COLO668 (cell line): ENCODE results near the gene ONECUT1.

Source experiments
- DNase-seq: peaks from one replicate; lab custom pipeline; 2025; ENCODE audit not compliant: unreplicated experiment; lab: John Stamatoyannopoulos, UW

ONECUT1 gene

DNA sequence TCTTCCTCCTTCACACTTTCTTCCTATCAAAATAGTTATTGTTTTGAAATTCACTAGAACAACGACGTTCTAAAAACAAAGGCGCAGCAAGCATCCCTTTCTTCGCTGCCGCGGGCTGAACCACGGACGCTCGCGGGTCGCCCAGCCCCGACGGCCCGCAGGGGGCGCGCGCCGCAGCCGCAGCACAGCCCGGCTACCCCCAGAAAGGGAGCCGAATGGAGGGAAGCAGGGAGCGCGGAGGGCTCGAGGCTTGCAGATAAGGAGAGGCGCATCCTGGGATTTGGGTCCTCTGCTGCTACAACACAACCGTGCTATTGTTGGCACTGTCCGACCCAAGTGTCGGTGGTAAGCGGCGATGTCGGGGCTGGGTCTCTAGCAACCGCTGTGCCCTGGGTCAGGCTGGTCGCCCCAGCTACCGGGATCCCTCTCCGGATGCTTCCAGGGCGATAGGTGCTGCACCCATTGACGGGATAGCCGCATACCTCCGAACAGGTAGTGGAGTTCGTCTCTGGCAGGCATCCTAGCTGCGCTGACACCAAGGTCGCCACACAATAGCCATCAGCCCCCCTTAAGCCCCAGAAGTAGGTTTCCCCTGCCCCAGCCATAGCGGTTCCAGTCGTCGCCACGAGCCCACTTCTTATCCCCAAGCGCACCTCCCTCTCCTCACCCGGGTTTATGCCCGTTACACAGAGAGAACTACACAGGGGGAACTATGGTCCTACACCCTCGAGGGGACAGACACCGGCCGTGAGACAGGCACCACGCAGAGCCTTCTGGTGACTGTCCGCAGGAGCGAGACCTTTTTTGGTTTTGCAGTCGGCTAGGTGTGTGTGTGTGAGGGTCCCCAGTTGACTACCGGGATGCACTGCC lies 6.0 kb downstream of the ONECUT1 start:
- peak; percentile 72 for DNase-seq

DNA sequence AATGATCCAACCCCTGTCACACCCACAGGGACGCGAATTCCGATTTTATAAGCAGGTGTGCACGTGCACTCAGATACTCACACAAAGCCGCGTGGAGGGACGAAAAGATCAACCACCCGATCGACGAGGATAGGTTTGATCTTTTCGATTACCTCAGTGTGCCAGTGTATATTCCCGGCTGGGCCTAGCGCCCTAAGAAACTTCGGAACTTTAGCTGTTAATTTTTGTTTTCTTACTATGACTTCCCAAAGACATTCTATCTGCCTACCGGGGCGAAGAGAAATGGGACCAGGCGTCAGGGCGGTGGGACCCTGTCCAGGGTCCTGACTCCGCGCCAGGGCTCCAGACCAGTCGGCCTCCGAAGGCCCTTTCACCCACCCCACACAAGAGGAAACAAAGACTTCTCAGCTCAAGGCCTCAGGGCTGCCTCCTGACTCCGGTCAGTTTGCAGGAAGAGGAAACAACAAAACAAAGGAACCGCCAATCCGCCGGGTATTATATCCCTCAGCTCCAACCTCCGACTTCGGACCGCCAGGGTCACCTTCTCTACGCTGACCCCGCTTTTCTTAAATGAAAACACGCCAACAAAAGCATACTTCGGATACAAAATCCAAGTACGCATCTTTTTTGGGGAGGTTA lies 6.8 kb downstream of the ONECUT1 start:
- DNase-seq = no peak

DNA sequence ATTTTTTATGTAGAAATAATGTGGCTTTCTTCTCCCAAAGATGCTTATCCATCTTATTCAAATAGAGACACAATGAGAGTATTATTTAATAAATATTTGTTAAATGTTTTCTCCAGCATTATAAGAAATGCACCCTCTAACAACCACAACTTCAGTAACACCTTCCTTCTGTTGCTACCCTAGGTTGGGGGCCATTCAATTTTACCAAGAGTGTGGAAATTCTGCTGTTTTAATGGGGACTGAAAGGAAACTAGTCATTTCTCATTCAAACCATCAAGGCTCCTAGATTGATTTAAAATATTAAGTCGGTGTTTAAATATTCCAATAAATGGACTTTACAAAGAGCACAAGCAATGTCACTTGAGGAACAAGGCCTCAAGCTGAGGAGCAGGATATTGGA lies 7.6 kb downstream of the ONECUT1 start:
- no peak for DNase-seq

DNA sequence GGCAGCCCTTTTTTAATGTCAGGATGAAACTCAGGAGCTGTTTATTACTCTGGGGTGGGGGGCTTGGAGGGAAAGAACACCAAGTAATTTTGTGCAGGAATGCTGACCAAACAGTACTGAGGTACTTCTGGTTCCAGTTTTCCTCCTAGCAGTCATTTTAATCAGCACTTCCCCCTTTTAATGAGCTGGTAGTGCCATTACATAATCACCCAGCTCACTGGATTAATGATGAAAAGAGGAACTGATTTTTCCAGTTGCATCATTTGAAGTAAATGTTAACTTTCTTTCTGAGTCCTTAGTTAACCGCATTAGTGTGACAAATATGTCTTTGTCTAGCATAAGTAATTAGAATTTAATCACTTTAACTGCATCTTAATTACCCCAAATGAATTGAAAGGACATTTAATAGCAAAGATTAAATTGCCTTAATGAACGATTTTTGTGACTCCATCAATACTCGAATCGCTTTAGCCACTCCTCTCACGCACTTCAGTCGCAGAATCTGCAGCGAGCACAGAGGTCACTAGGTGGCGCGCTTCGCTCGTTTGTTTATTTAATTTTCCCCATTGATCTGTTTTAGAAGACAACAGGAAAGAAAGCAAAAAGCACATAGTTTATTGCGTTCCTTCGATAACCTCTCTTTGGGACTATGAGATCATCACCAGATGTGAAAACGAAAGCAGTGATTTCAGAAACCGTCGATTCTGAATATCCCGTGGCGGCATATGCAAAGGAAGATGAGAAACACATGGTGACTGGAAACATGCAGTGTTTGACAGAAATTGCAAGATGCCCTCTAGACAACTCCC lies 9.8 kb downstream of the ONECUT1 start:
- DNase-seq = peak; percentile 69

DNA sequence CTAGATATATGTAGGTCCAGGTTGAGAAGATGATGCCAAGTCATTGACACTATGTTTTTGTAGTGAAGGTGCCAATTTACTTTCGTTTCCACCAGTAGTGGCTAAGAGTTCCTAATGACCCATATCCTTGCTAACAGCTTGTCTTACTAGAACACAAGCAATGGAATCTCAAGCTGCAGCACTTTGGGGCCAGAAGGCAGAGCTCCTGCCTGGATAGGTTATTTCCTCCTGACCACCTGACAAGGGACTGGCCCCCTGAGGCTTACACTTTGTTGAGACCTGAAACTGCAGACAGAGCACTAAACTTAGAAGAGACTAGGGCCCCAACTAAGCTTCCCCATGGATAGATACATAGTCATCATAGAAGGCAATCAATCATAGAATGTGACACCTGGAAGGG lies 11.7 kb downstream of the ONECUT1 start:
- DNase-seq = no peak

DNA sequence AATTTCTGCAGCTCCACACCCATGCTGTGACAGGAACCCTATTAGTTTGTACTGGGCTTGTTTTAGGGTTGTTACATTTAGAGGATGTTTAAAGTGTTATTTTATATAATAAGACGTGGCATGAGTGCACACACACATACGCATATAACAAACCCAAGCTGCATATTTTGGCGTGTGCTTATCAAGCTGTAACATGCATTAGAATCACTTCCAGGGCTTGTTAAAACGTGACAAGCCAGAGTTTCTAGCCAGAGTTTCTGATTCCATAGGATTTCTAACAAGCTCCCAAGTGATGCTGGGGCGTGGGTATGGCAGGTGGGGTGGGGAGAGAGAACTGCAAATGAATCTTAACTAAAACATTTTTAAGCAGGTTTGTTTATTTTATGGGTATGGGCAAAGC lies 17.4 kb downstream of the ONECUT1 start:
- no peak for DNase-seq

DNA sequence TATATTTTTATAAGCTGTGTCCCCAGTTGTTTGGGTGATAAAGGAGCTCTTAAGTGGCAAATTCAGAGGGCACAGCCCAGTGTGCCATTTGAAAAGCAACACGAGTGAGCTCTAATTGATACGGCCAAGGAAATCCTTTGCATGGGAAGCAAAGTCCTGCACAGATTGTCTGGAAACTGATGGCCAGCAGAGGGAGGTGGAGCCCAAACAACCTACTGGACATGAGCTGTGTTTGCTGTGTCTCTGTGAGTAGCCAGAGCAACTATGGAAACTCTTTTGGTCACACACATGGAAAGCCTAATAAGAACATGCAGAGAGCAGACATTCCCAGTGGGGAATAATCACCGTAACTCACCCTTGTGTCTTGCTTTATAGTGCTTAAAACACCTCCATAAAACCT lies 24.4 kb downstream of the ONECUT1 start:
- DNase-seq = no peak

DNA sequence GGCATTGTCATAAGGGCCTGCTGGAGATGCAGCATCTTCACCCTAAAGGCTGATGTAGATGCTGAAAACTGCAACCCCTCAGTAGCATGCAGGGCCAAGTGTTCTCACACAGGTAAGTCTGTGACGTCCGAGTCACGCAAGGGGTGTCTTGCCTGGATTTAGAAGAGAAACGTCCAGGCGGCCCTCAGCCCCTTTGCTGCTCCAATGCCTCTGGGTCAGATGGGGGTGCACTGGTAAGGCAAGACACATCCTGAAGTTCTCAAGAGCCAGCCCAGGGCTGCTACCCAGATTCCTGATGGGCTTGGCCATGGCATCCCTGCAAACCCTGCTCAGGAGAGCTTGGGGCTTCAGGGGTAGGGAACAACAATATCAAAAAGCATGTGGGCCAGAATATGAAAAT lies 25.4 kb downstream of the ONECUT1 start:
- DNase-seq = no peak

DNA sequence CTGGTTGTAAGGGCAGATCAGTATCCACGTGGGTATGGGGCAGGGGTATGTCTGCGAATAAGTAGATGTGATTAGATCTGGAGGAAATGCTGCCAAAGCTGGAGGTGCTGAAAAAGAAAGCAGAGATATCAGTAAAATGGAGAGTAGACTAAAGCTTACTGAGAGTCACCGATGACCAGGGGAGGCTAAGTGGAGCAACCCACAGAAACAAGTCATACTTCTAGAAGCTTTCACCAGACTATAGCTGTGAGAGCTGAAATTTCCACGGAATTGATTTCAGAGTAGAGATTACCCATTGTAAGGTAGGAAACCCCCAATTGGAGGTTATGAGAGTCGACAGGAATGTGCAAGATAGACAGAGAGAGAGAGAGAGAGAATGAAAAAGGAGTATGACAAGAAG lies 27.5 kb downstream of the ONECUT1 start:
- DNase-seq = no peak

DNA sequence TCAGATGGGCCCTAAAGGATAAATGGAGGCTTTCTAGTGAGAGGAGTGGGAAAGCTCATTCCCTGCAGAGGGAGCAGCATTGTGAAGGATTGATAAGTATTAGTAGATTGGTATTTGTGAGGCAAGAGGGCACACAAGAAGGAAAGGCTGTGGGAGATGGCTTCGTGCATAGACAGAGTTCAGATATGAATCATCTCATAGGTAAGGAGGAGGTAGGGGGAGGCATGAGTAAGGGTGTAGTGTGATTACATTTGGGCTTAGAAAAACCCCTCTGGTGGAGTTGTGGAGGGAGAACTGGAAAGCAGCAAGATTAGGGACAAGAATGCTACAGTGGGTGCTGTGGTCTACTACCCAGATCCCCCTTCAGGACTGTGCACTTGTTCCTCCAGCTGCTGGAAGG lies 29.6 kb downstream of the ONECUT1 start:
- DNase-seq = no peak

DNA sequence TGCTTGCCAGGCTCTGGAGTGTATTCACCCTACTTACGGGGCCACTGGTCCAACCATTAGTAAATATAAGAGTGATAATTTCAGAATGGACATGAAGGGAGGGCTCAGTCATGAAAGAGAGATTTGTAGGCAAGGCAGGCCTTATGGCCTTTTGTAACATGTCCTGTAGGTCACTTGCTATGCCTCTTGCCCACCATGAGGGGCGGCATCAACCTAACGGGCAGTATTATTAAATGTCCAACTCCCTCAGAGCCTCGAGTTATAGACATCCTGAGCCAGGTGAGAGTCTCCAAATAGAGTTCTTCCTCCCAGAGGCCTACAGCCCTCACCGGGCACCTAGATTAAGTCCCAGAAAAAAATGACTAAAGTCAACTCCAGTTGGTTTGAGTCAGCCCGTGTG lies 30.2 kb downstream of the ONECUT1 start:
- no peak for DNase-seq

DNA sequence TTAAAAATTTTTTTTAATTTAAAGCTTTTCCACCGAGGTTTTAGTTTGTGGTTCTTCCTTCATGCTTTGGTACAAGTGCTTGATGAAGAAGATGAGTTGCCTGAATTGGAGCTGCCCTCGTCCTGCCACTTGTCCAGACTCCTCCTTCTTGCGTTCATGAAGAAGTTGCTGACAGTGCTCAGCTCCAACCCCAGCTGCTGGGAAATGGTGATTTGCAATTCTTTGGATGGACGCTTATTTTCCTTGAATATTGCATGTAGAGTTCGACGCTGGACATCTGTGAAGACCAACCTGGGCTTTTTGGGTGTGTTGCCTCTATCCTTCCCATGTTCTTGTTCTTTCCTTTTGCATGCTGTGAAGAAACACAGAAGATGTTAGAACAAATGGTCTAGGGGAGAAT lies 32.6 kb downstream of the ONECUT1 start:
- no peak for DNase-seq

DNA sequence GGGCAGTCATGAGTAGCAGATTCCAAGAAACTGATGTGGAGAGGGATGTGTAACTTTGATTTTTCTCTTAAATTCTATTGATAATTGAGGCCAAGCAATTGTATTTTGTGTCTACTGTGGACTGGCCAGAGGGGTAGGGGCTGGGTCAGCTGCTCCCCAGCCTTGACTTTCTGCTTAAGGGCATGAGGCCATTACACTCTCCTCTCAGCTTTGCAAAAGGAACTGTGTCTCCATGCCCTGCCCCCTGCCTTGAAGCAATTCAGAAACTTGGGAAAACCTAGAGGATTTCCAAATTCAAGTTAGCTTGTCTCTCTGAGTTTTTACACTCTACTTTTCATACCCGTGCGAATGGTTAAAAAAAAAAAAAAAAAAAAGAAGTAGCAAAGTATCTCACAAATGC lies 38.6 kb downstream of the ONECUT1 start:
- DNase-seq = no peak

DNA sequence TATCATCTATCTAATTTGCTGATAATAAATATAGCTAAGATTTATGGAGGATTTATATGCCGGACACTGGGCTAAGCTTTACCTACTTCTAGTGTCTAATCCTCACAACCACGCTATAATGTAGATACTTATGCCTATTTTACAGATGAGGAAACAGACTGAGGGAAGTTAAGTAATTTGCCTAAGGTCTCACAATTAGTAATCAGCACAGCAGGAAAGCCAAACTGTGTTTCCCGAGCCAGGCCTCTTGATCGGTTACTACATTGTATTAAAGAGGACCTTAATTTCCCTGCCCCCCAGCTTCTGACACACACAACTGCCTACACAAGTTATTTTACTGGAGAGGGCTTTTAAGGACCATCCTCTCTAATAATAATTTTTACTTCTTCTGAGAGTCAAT lies 40.9 kb downstream of the ONECUT1 start:
- DNase-seq = no peak

DNA sequence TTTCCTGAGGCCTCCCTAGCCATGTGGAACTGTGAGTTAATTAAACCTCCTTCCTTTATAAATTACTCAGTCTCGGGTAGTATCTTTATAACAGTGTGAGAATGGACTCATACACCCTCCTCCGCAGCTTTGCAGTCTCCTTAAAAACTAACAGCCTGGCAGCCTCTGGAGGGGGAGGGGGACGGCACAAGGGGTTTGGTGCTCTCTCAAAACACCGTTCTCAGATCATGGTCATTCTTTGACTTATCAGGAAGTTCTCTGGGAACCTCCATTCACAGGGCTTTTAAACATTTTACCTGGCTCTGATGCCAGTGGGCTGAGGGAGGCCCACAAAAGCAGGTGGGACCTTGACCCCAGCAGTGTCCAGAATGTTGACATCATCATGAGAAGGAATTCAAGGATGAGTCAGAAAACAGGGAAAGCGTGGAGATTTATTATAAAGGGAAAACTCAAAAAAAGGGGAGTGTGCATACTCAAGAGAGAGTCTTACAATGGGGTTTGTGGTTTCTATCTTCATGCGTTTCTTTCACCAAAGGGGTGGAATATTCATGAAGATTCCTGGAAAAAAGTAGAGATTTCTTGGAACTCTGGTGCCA lies 43.9 kb downstream of the ONECUT1 start:
- no peak for DNase-seq

DNA sequence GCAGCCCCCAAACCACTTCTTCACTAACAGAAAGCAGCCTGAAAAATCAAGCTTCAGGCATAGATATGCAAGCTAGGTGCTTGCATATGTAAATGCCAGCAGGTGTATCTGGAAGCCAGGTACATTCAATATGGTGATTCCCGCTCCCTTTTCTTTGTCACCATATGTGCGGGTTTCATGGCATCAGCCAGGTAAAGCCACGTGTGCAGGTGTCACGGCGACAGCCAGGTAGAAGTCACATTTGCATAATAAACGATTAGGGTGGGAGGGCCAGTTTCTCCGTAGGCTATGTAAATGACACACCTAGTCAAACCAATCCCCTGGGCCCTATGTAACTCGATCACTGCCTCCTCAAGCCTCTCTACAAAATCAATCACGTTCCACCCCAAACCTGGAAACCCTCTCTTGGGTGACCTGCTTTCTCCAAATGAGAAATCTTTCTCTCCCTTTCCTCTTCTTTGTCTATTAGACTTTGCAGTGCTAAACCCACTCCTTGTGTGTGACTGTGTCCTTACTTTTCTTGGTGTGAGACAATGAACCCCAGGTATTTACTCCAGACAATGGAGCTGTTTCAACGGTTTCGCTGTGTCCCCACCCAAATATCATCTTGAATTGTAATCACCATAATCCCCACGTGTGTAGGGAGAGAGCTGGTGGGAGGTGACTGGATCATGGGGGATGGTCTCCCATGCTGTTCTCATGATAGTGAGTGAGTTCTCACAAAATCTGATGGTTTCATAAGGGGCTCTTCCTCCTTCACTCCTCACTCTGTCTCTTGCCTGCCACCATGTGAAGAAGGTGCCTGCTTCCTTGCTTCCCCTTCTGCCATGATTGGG lies 44.6 kb downstream of the ONECUT1 start:
- DNase-seq = no peak

DNA sequence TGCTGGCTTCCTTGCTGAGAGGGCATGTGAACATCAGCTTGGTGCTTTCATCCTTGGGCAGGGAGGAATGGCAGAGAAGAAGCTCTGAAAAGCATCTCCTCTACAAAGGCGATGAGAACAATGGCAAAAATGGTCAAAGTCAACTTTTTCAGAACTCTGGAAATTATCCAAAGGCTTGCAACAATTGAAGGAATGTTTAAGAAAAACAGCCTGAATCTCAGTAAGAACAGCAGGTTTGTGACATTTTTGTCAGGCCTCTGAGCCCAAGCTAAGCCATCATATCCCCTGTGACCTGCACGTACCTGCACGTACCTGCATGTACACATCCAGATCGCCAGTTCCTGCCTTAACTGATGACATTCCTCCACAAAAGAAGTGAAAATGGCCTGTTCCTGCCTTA lies 51.8 kb downstream of the ONECUT1 start:
- no peak for DNase-seq

DNA sequence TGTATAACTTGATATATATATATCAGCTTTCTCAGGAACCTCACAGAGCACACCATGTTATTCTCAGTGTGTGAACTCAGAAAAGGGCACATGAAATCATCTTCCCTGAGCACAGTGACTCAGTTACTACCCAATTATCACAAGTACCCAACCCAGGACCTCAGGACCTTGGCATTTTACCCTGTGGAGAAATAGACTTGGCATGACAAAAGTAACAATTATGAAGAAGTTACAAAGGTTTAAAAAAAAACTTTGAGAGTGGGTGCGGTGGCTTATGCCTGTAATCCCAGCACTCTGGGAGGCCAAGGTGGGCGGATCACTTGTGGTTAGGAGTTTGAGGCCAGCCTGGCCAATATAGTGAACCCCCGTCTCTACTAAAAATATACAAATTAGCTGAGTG lies 52.4 kb downstream of the ONECUT1 start:
- no peak for DNase-seq

DNA sequence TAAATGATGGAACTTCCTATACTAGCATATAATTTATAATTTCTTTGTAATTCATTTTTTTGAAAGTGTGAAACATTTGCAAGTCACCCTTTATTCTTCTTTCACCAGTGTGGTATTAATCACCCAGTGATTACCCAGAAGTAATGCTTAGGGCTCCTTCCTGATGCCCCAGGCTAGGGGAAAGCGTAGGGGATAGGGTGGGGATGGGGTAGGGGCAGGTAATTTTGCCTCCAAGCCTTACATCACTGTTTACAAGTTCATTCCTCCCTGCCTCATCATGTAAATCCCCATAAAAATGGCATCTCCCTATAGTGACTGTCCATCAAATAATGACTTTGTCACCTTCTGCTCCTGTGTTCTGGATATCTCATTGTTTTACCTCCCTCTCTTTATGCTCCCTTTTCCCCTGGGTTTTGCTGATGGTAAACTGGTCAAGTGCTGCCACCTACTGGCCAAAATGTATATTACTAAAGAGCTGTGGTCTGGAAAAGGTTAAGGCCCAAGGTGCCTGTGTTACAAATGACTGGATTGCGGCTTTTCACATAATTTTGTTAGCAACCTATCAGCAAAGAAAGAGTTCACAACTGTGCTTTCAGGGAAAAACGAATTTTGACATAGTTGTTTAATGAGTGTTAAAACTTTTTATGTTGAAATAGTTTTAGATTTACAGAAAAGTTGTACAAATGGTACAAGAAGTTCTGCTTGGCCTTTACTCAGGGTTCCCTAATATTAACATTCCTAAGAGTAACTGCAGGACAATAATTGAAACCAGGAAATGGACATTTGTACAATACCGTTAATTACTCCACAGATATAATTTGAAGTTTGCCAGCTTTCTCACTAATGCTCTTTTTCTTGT lies 54.7 kb downstream of the ONECUT1 start:
- DNase-seq = peak; percentile 66

DNA sequence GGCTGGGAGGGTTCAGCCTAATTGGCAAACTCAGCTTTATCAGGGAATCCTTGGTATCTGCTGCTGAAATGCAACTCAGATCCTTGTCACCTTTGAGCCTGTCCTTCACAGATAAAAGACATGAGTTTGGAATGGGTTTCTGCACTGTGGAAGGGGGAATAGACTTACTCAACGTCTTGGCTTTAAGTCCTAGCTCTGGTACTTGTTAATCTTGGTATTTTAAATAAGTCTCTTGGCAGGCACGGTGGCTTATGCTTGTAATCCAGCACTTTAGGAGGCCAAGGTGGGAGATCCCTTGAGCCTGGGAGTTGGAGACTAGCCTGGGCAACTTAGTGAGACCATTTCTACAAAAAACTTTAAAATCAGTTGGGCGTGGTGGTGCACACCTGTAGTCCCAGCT lies 55.8 kb downstream of the ONECUT1 start:
- no peak for DNase-seq
